ENCODE data around the gene PTPRS.

Gene PTPRS

DNA sequence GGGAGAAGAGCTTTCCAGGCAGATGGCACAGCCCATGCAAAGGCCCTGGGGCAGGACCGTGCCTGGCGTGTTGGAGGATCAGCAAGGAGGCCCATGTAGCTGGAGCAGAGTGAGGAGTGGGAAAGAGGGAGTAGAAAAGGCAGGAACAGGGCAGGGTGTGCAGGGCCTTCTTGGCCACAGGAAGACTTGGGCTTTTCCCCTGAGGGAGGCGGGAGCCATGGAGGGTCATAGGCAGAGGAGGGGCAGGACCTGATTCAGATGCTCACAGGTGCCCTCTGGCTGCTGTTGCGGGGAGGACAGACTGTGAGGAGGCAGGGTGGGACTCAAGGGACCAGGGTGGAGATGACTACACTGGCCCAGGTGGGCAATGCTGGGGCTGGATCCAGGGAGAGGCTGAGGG is 13.8 kb upstream of the PTPRS start:
- DNase-seq = no peak

DNA sequence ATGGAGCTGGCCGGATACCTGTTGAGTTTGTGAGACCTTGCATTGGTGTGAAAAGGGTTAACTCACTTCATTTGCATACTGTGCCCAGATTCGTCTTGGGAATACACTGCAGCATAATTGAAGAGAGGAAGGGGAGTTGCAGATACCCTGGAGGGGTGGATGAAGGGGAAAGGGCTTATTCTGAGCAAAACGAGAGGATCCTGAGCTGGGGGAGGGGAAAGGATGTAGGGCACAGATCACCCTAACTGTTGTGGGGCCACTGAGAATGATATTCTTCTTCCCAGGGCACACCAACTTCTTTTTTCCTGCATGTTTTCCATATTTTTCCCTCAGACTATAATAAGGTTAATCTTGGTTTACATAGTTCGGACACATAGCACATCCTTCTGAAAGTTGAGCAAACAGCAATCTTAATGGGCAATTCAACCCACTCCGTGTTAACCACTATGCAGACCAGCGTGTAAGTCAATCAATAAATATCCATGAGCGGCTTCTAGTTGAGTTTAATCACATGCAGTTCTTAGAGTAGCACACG is 11.7 kb upstream of the PTPRS start:
- no peak for DNase-seq

DNA sequence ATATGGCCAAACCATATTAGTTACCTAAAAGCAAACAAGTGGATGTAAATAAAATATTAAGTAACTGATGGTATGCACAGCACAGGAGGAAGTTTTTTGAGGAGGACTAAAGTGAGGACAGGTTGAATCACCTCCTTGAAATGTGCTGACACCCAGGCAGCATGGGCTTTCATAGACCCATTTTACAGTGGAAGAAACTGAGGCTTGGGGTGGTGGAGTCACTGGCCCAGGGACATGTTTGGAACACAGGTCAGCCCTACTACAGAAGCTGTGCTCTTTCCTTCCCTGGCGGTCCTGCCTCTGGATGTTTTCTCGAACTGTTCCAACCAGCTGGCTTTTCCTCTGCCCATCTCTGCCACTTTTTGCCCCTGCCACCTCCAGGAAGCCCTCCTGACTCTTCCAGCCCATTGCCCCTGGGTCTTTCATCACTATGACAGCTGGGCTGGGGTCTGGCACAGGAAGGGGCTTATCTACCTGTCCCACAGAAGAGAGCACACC is 11.2 kb upstream of the PTPRS start:
- no peak for DNase-seq

DNA sequence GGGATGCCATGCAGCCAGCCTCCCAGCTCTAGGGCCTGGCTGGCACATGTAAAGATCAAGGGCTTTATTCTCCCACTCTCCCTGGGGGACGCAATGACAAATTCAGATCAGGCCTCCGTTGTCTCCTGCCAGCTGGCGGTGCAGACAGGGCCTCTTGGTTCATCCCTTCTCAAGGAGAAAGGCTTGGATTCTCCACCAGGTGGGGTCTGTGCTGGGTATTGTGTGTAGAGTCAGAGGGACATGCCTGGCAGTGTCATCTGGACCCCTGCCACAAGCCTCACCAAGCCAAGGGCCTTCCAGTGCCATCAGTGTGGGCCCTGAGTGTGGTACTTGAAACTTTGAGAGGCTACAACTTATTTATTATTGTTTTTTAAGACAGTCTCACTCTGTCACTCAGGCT is 8.4 kb upstream of the PTPRS start:
- no peak for DNase-seq

DNA sequence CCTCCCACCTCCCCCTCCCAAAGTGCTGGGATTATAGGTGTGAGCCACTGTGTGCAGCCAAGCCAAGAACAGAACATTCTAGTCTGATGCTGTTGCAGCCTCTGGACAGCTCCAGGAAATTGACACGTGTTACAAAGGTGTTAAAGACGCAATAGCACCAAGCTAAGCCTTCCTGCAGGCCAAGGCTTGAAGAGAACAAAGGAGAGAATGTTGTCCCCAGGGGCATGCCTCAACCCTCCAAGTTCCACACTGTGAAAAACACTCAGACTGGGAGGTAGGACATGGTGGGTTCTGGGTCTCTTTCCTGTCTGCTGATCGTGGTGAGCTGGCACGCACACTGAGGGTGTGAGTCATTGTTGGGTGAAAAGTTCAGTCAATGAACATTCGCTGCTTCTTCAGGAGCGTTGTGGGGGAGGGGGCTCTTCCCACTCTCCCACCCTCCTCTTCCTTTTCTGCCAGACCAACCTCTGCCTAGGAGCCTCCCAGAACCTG is 5.3 kb upstream of the PTPRS start:
- no peak for DNase-seq

DNA sequence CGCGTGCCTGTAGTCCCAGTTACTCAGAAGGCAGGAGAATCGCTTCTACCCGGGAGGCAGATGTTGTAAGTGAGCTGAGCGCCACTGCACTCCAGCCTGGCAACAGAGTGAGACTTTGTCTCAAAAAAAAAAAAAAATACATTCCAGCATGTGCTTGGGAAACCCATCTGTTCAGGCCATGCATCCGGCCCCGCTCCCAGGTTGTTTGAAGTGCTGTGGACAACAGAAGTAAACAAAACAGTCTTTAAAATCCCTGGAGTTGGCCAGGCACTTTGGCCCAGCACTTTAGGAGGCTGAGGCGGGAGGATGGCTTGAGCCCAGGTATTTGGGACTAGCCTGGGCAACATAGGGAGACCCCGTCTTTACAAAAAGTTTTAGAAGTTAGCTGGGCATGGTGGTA is 3.2 kb upstream of the PTPRS start:
- no peak for DNase-seq

DNA sequence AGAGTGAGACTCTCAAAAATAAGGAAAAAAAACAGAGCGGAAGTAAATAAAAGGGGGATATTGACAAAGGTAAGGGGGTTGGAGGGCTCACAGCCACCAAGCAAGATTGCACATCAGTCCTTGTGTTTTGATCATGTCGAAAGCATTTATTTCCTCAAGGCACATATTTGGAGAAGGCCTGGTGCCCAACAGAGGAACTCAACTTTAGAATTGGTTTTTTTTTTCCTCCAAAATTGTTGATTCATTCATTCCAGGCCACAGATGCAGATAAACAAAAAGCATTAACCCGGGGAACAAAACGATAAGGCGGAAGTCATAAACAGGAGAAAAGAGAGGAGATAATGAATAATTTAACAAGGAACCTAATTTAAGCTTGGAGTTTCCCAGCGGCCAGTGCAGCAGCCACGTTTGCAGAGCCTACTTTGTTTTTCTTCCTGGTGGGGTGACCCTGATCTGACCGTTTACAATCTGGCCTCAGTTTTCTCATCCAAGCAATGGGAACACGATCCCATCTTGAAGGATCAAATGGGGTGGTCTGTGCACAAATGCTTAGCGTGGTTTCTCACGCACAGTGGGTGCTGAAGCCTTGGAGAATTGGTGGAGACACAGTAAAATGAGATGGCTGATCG is 2.1 kb upstream of the PTPRS start:
- no peak for DNase-seq

DNA sequence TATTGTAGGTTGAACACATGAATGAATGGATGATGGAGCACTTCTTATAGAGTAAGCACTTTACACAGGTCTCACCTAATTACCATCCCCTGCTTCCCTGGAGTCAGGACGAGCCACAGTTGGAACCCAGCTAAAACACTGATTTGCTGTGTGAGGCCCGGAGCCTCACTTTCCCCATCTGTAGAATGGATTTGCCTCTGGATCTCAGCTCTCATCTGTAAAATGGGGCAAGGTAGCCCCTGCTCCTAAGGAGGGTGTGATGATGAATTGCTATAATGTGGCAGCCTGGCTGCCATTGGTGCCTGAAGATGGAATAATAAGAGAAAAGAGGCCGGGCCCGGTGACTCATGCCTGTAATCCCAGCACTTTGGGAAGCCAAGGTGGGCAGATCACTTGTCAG is 1.4 kb upstream of the PTPRS start:
- no peak for DNase-seq

DNA sequence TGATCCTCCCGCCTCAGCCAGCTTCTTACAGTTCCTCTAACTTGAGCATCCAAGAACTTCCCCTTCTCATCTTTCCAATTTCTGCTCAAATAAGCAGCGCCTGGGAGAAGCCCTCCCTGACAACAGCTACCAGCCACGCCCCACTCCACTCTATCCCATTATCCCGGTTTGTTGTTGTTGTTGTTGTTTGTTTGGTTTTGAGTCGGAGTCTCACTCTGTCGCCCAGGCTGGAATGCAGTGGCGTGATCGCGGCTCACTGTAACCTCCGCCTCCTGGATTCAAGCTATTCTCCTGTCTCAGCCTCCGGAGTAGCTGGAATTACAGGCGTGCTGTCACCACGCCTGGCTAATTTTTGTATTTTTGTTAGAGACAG is 822 bp upstream of the PTPRS start:
- no peak for DNase-seq

DNA sequence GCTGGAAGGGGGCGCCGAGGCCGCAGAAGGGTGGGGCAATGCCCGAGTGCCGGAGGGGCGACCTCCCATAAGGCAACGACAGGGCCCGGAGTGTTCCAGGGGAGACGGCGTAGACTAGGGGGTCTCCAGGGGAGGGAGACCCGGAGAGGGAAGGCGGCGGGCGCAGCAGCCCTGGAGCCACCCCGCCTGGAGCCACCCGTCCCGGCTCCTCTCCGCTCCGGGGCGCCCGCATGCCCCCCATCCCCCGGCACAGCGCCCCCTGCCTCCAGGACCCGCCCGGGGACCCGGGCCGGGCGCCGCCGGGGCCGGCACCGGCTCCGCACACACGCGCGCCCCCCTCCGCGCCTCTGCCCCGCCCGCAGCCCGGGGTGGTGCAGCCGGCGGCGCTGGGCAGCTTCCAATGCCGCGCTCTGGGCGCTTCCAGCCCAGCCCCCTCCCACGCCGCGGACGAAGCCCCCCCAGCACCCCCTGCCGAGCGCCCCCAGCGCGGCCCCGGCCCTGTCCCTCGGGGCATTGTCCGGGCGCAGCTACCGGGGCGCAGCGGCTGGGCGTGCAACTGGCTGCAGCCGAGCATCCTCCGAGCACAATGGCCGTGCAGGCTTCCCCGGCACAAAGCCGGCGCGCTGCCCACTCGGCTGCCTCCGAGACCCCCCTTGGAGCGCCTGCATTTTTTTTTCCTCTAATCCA is 519 bp downstream of the PTPRS start:
- DNase-seq = no peak

DNA sequence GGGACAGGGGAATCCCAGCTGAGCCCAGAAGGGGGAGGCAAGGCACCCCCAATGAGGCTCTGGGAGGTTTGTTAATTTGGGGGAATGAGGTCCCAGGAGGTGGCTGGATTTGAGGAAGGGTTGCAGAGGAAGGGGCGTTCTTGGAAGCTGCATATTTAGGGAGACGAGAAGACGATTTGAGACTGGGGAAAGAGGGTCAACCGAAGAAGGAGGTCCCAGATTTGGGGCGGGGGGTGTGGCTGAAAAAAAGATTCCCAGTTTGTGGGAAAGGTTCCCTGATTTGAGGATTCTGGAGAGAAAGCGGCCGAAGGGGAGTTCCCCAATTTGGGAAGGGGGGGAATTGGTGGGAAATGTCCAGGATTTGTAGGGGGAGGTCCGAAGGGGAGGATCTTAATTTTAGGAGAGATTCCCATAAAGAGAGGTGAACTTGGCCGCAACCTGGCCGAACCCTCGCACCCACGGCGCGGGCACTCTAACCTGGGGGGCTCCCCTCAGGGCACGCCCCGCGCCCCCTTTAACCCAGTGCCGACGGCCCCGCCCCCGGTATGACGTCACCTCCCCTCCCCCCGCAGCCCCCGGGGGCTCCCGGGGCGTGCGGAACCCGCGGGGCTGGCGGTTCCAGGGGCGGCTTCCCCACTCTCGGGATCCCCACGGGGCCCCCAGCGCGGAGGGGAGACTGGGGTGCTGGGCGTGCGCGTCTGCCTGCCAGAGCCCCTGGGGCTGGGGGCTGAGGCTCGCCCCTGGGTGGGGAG is 1.2 kb downstream of the PTPRS start:
- DNase-seq = no peak

DNA sequence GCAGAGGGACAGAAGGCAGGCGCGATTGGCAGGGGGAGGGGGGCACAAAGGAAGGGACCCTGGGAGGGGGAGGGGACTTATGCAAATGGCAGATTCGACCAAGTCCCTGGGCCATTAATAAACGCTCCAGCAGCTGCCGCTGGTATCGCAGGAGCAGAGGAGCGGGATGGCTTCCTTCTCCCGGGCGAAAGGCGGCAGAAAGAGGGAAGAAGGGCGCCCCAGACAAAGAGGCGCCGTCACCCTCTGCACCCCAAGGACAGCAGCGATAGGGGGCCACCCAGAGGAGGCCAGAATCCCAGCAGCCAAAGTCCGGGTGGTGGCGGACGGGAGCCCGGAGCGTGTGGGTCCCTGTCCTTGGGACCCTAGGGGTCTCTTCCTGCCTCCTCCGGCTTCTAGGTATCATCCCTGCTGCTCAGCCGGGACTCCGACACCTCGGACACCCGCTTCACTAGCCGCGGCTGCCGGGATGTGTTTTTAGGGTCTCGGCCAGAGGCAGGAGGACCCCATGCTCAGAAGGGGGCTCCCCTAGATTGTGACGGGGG is 1.9 kb downstream of the PTPRS start:
- DNase-seq = no peak

DNA sequence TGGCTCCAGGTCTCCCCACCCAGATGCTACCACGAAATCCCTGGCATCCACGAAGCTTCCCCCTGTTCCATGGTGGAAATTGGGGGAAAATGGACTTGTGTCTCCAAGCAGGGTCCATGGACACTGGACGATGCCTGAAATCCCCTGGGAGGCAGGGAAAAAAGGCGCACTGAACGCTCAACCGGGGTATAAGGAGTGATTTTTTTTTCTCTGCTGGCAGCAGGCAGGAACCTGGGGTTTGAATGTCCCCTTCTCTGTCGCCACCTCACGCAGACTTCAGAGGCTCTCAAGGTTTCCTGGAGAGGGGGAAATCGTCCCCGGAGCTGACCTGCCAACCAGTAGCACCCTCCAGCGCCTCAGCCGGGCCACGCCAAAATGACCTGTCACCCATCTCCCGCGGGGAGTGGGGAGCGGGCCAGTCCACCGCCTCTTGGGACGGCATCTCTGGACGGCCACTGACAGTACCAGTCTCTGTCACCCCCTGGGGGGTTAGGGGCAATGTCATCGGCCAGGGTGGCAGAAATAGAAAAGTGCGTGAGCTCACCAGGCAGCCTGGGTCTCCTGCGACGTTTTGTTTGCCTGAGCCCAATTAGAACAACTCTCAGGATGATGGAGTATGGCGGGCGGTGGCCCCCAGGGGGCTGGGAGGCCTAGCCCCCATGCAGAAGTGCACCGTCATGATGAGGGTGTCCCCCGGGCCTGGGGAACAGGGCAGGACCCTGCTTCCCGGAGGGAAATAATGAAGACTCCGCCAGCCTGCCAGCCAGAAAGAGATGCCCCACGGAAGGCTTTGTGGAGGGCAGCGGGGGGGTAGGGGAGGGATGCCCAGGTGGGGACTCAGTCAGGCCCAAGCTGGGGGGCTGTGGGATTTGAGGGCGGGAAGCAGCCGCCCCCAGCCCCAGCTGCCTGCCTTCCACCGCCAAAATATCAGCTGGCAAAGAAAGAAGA is 2.6 kb downstream of the PTPRS start:
- no peak for DNase-seq

DNA sequence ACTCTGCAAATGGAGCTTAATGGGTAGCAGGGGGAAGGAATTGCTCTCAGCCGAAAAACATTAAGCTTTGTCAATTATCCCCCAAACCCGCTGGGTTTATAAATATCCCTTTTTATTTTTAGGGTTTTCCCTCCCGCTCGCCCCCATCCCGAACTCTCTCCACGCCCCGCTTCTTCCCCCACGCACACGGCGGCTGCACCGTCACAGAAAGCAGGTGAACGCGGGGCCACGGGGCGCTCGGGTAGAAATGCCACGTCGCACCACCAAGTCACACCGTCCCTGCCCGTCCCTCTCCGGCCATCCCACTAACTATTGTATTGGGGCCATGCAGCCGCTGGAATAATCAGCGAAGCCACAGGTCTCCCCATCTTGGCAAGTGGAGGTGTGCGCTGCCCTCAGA is 3.5 kb downstream of the PTPRS start:
- DNase-seq = no peak

DNA sequence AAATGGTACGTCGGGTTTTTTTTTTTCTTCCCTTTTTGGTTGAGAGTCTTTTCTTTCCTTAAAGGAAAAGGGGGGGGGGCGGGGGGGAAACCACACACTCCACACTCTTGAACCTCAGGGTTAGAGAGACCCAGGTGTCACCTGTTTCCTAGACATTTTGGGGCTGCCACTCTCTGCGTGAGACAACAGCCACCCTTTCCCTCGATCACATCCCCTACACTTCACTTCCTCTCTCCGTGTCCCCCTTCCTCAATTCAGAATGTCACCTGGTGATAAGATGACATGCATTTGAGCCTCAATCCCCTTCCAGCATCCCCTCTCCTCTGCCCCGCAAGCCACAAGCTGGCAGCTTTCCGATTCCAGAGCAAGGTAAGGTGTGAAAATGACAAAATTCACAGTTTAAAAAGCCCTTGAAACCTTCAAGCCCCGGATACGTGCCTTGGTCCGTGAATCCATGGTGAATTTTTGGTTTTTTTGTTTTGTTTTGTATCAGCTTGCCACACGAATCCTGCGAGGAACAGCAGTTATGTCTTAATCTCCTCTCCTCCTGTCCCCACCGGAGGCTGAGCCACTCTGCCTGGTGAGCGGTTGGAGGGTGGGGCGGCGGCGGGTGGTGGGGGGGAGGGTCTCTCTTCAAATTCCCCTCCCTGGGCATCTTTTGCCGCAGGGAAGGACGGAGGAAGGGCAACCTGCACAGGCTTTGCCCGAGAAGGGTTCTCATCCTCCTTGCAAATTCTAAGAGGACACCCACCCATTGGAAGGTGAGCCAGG is 4.2 kb downstream of the PTPRS start:
- DNase-seq = no peak

DNA sequence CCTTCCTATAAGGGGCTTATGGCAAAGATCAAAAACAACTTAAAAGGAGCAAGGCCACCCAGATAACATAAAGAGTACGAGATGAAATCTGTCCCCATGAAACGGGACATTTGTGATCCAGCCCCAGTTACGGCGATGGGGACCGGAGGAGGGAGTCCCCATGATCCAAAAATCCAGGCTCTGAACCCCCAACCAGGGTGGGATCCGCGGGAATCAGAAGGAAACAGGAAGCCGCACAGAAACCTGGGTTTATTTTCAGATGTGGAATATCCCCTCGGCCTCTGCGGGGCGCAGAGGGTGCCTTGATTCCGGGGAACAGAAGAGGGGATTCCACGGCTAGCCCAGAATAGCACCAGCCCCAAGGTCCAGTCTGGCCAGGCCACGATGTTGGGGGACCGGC is 5.0 kb downstream of the PTPRS start:
- no peak for DNase-seq

DNA sequence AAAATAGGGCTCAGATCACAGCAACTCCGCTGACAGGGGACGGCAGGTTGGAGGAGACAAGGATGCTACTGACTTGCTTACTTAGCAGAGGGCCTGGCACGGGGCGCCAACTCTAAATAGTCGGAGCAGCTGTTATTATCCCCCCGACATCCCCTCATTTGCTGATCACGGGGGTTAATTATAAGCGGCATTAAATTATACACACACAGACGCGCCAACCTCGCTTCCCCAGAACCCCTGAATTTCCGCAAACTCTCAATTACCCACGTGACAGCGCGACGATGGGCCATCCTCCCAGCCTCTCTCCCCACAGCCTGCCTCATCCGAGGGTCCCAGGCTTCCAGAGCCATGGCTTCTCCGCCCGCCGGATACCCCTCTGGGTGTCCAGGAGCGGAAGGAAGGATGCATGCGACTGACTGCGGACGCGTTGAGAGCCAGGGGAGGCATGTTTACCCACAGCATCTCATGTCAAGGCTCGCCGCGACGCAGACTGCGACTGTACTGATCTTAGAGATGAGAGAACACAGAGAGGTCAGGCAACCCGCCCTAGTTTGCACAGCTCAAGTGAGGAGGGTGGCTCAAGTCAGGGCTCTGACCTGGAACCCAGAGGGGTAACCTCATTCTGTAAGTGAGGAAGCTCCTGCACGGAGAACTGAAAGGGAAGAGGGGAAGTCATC is 5.7 kb downstream of the PTPRS start:
- DNase-seq = no peak

DNA sequence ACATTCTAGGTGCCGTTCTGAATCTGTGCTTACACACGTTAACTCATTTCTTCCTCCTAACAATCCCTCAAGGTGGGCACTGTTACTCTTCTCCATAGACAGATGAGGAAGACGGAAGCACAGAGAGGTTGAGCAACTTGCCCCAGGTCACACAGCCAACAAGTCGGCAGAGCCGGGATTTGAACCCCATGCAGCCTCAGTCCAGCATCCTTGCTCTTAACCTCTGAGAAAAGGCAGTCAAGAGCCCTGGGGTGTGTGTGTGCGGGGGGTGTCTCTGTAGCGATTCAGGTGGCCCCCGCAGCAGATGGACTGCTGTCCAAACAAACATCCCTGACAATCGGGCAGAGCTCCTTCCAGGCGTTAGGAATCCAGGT is 6.3 kb downstream of the PTPRS start:
- DNase-seq = no peak

DNA sequence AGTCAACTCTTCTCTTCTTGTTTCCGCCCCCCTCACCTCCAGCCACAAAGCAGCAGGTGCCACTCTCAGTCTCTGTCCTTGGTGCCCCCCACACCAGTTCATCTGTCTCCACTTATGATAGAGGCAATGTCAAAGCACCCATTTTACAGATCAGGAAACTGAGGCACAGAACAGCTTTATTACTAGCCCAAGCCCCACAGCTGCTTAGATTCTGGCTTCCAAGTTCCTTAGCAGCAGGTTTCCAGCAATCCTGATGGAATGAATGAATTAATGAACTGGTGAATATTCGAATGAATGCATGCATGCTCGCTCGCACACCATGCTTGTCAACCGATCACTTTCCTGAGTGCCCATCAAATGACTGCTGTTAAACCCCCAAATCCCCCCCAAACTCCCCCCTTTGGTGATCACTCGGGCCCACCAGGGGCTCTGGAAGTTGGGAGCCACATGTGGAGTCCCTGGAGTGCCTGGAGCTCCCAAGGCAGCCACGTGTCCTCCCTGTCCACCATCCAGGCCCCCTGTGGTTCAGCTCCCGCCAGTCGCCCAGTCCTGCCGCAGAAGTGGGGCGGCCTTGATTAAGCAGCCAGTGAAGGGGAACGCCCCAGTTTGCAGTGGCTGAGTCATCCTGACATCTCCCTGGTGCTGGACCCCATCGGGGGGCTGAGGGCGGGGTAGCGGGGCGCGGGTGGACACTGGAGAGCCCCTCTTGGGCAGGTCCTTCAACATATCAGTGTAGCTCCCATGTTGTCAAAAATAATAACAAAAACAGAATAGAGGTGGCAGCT is 6.8 kb downstream of the PTPRS start:
- DNase-seq = no peak

DNA sequence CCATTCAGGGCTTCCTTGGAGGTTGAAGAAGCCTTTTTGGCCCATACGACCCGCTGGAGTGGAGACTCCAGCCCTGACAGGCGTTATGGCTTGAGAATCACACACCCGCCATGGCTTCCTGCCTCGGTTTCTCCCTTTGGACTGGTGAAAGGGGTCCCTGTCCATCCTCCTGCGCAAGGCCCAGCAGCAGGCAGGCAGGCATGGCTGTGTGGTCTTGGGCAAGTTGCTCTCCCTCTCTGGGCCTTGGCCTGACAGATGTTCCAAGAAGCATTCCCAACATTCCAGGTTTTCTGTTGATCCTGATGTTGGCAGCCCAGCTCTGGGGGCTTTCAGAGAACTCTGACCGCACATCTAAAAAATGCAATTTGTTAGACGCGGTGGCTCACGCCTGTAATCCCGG is 8.1 kb downstream of the PTPRS start:
- DNase-seq = no peak
